GM23338 (cell line): ENCODE measurements around the gene ADIRF. TPM values are rescaled to one million over a fixed set of nuclear protein-coding genes. Genes with fewer than 3 reads are reported as not detected.

Experiments
- ATAC-seq: fragments of 200-7000 bp; cut with Tn5 transposase; 3 replicates; pipeline ENCODE4 v1.9.1; 2020
- DNase-seq: peaks from one replicate; pipeline ENCODE4 v3.0.0-alpha.2; 2015; ENCODE audit warnings: low spot score
- H2AFZ ChIP-seq: fragments of 200-600 bp; sonication (generic); 2 replicates; pipeline ENCODE4 v1.8.0; 2016; ENCODE audit warnings: antibody characterized with exemption, mild to moderate bottlenecking, moderate library complexity
- H3F3A ChIP-seq: fragments of 200-600 bp; sonication (generic); replicated peaks from 2 replicates; pipeline ENCODE4 v1.8.0; 2017; ENCODE audit warnings: antibody characterized with exemption, mixed run types, low read depth
- H3K27ac ChIP-seq: fragments of 200-600 bp; sonication (generic); 2 replicates; pipeline ENCODE4 v1.6.1; 2016; ENCODE audit warnings: low read depth
- H3K27me3 ChIP-seq: fragments of 200-600 bp; sonication (generic); 2 replicates; pipeline ENCODE4 v1.8.0; 2016; ENCODE audit warnings: mild to moderate bottlenecking, mixed run types, moderate library complexity; ENCODE audit not compliant: insufficient read depth
- H3K36me3 ChIP-seq: fragments of 200-600 bp; sonication (generic); 2 replicates; pipeline ENCODE4 v1.8.0; 2016; ENCODE audit warnings: mild to moderate bottlenecking; ENCODE audit not compliant: insufficient read depth
- H3K4me1 ChIP-seq: fragments of 200-600 bp; sonication (generic); 2 replicates; pipeline ENCODE4 v1.8.0; 2016; ENCODE audit warnings: mild to moderate bottlenecking, moderate library complexity; ENCODE audit not compliant: insufficient read depth
- H3K4me2 ChIP-seq: fragments of 200-600 bp; sonication (generic); 2 replicates; pipeline ENCODE4 v1.7.1; 2017; ENCODE audit warnings: mixed run types
- H3K4me3 ChIP-seq: fragments of 200-600 bp; sonication (generic); 2 replicates; pipeline ENCODE4 v1.6.1; 2016; ENCODE audit warnings: mixed run types
- H3K79me2 ChIP-seq: fragments of 200-600 bp; sonication (generic); replicated peaks from 2 replicates; pipeline ENCODE4 v1.8.0; 2017; ENCODE audit warnings: mild to moderate bottlenecking; ENCODE audit not compliant: insufficient read depth
- H3K9me2 ChIP-seq: fragments of 200-600 bp; sonication (generic); 2 replicates; pipeline ENCODE4 v1.8.0; 2017; ENCODE audit not compliant: insufficient read depth
- H4K20me1 ChIP-seq: fragments of 200-600 bp; sonication (generic); replicated peaks from 2 replicates; pipeline ENCODE4 v1.8.0; 2017; ENCODE audit warnings: mild to moderate bottlenecking; ENCODE audit not compliant: insufficient read depth
- H3K27ac Mint-ChIP-seq: 2 replicates; pipeline ENCODE4 v1.8.0; 2020; ENCODE audit warnings: inconsistent platforms, mild to moderate bottlenecking, moderate library complexity, mixed read lengths
- H3K27me3 Mint-ChIP-seq: 3 replicates; pipeline ENCODE4 v1.8.0; 2022; ENCODE audit warnings: low read depth, mild to moderate bottlenecking, moderate library complexity, mixed read lengths, inconsistent platforms; ENCODE audit not compliant: insufficient read depth, poor library complexity
- H3K36me3 Mint-ChIP-seq: 3 replicates; pipeline ENCODE4 v1.8.0; 2021; ENCODE audit warnings: low read depth, mild to moderate bottlenecking, inconsistent platforms, moderate library complexity, mixed read lengths
- H3K4me1 Mint-ChIP-seq: 3 replicates; pipeline ENCODE4 v1.8.0; 2020; ENCODE audit warnings: mild to moderate bottlenecking, inconsistent platforms, mixed read lengths
- H3K4me3 Mint-ChIP-seq: 3 replicates; pipeline ENCODE4 v1.8.0; 2021; ENCODE audit warnings: moderate library complexity, mild to moderate bottlenecking, inconsistent platforms, mixed read lengths
- H3K9me3 Mint-ChIP-seq: 3 replicates; pipeline ENCODE4 v1.8.0; 2020; ENCODE audit warnings: moderate library complexity, mild to moderate bottlenecking, inconsistent platforms, mixed read lengths
- CREB1 ChIP-seq: fragments of 250-450 bp; sonication (Bioruptor Pico); IDR thresholded peaks from 2 replicates; pipeline ENCODE4 v1.5.0; 2020; ENCODE audit warnings: low read depth, mild to moderate bottlenecking, moderate library complexity
- EZH2 ChIP-seq: fragments of 200-600 bp; sonication (generic); IDR thresholded peaks from one replicate; pipeline ENCODE4 v1.8.0; 2017; ENCODE audit warnings: antibody characterized with exemption, mild to moderate bottlenecking, low read depth; ENCODE audit not compliant: unreplicated experiment
- JUNB ChIP-seq: IDR thresholded peaks from one replicate; pipeline ENCODE4 v1.6.1; 2016; ENCODE audit warnings: antibody characterized with exemption; ENCODE audit not compliant: unreplicated experiment
- NANOG ChIP-seq: IDR thresholded peaks from 2 replicates; pipeline ENCODE4 v1.6.1; 2016; ENCODE audit warnings: antibody characterized with exemption, borderline replicate concordance
- POLR2AphosphoS5 ChIP-seq: IDR thresholded peaks from 2 replicates; pipeline ENCODE4 v1.6.1; 2016; ENCODE audit warnings: antibody characterized with exemption, low read depth
- STAT1 ChIP-seq: IDR thresholded peaks from one replicate; pipeline ENCODE4 v1.6.1; 2016; ENCODE audit warnings: antibody characterized with exemption; ENCODE audit not compliant: unreplicated experiment
- polyA plus RNA-seq: library from polyadenylated mRNA; unstranded; fragments of >200 nt; fragmentation: Nextera tagmentation; extraction: Ambion mirVana; gene quantifications from 2 replicates; pipeline ENCODE4 v1.2.1, GENCODE V29; 2016
- total RNA-seq: library from RNA; depleted of rRNA; stranded (reverse); fragments of >200 nt; shearing (Covaris generic); gene quantifications from 2 replicates; pipeline ENCODE4 v1.2.3, GENCODE V29; 2014
- TF ChIP-seq, protein P1 (sequence below): fragments of 250-450 bp; sonication (Bioruptor Pico); IDR thresholded peaks from 2 replicates; pipeline ENCODE4 v1.5.0; 2020; ENCODE audit warnings: mild to moderate bottlenecking, moderate library complexity
- TF ChIP-seq, protein P2 (sequence below), 2 experiments: fragments of 200-600 bp in 1 of 2; sonication (generic) in 1 of 2; conservative IDR thresholded peaks; 2 replicates each; pipeline versions ENCODE4 v1.5.1 to v1.6.1; 2016 to 2017; ENCODE audit warnings: antibody characterized with exemption in 2 of 2, low read depth in 2 of 2, mild to moderate bottlenecking in 2 of 2, moderate library complexity in 1 of 2
- TF ChIP-seq, protein P3 (sequence below): IDR thresholded peaks from one replicate; pipeline ENCODE4 v1.6.1; 2018; ENCODE audit warnings: antibody characterized with exemption; ENCODE audit not compliant: unreplicated experiment

Gene ADIRF
- total and polyA plus RNA-seq, 2 experiments from 2014 or later = 1.7 TPM; not detected in 1

DNA sequence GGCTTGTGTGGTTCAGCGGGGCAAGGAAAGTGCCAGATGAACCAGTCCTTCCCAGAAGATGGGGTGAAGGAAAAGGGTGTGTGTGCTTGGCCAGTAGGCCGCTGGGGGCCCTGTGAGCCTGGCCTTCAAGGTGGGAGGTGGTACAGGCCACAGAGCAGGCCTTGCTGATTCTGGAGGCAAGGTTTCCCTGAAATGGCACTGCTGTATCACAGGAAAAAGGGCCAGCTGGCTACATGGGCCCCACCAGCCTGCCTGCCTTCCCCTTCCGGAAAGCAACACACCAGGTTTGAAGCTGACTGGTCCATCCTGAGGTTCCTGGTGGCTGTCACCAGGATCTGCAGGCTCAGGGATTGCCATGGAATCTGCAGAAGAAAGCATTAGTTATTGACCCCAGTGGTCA lies 23.4 kb upstream of the ADIRF start:
- H3K79me2 ChIP-seq = no peaks in the 10 kb centered on the region
- H3K4me3 Mint-ChIP-seq = no peak overlapping the region
- no peaks in the 10 kb centered on the region for H3F3A ChIP-seq
- no peak overlapping the region for H3K4me2 ChIP-seq
- peaks cover 3% of the 10 kb centered on the region; the same call in 2 of the 3 replicates for H3K9me3 Mint-ChIP-seq
- H3K27me3 Mint-ChIP-seq = peaks cover 27% of the 10 kb centered on the region
- no peak for TF ChIP-seq STAT1
- TF ChIP-seq NANOG = no peak
- TF ChIP-seq, protein P1, sequence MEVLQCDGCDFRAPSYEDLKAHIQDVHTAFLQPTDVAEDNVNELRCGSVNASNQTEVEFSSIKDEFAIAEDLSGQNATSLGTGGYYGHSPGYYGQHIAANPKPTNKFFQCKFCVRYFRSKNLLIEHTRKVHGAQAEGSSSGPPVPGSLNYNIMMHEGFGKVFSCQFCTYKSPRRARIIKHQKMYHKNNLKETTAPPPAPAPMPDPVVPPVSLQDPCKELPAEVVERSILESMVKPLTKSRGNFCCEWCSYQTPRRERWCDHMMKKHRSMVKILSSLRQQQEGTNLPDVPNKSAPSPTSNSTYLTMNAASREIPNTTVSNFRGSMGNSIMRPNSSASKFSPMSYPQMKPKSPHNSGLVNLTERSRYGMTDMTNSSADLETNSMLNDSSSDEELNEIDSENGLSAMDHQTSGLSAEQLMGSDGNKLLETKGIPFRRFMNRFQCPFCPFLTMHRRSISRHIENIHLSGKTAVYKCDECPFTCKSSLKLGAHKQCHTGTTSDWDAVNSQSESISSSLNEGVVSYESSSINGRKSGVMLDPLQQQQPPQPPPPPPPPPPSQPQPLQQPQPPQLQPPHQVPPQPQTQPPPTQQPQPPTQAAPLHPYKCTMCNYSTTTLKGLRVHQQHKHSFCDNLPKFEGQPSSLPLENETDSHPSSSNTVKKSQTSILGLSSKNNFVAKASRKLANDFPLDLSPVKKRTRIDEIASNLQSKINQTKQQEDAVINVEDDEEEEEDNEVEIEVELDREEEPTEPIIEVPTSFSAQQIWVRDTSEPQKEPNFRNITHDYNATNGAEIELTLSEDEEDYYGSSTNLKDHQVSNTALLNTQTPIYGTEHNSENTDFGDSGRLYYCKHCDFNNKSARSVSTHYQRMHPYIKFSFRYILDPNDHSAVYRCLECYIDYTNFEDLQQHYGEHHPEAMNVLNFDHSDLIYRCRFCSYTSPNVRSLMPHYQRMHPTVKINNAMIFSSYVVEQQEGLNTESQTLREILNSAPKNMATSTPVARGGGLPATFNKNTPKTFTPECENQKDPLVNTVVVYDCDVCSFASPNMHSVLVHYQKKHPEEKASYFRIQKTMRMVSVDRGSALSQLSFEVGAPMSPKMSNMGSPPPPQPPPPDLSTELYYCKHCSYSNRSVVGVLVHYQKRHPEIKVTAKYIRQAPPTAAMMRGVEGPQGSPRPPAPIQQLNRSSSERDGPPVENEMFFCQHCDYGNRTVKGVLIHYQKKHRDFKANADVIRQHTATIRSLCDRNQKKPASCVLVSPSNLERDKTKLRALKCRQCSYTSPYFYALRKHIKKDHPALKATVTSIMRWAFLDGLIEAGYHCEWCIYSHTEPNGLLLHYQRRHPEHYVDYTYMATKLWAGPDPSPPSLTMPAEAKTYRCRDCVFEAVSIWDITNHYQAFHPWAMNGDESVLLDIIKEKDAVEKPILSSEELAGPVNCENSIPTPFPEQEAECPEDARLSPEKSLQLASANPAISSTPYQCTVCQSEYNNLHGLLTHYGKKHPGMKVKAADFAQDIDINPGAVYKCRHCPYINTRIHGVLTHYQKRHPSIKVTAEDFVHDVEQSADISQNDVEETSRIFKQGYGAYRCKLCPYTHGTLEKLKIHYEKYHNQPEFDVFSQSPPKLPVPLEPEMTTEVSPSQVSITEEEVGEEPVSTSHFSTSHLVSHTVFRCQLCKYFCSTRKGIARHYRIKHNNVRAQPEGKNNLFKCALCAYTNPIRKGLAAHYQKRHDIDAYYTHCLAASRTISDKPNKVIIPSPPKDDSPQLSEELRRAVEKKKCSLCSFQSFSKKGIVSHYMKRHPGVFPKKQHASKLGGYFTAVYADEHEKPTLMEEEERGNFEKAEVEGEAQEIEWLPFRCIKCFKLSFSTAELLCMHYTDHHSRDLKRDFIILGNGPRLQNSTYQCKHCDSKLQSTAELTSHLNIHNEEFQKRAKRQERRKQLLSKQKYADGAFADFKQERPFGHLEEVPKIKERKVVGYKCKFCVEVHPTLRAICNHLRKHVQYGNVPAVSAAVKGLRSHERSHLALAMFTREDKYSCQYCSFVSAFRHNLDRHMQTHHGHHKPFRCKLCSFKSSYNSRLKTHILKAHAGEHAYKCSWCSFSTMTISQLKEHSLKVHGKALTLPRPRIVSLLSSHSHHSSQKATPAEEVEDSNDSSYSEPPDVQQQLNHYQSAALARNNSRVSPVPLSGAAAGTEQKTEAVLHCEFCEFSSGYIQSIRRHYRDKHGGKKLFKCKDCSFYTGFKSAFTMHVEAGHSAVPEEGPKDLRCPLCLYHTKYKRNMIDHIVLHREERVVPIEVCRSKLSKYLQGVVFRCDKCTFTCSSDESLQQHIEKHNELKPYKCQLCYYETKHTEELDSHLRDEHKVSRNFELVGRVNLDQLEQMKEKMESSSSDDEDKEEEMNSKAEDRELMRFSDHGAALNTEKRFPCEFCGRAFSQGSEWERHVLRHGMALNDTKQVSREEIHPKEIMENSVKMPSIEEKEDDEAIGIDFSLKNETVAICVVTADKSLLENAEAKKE (CRISPR knock-in tag) = no peak
- H3K27ac ChIP-seq = no peak overlapping the region
- H3K27me3 ChIP-seq = peaks cover 8% of the 10 kb centered on the region; the same call in 1 of the 2 replicates
- no peak overlapping the region for H3K27ac Mint-ChIP-seq
- H3K36me3 ChIP-seq = no peaks in the 10 kb centered on the region
- H4K20me1 ChIP-seq = no peaks in the 10 kb centered on the region
- H3K36me3 Mint-ChIP-seq = 0 out of 3 replicates have a peak, but pooled peaks cover 5% of the 10 kb centered on the region
- ATAC-seq = no peak
- H3K9me2 ChIP-seq = no peaks in the 10 kb centered on the region
- no peak for DNase-seq
- H2AFZ ChIP-seq = no peak overlapping the region; the same call in 1 of the 2 replicates
- peaks cover 6% of the 10 kb centered on the region; the same call in 1 of the 2 replicates for H3K4me1 ChIP-seq
- no peak overlapping the region for H3K4me3 ChIP-seq
- H3K4me1 Mint-ChIP-seq = peaks cover 12% of the 10 kb centered on the region

DNA sequence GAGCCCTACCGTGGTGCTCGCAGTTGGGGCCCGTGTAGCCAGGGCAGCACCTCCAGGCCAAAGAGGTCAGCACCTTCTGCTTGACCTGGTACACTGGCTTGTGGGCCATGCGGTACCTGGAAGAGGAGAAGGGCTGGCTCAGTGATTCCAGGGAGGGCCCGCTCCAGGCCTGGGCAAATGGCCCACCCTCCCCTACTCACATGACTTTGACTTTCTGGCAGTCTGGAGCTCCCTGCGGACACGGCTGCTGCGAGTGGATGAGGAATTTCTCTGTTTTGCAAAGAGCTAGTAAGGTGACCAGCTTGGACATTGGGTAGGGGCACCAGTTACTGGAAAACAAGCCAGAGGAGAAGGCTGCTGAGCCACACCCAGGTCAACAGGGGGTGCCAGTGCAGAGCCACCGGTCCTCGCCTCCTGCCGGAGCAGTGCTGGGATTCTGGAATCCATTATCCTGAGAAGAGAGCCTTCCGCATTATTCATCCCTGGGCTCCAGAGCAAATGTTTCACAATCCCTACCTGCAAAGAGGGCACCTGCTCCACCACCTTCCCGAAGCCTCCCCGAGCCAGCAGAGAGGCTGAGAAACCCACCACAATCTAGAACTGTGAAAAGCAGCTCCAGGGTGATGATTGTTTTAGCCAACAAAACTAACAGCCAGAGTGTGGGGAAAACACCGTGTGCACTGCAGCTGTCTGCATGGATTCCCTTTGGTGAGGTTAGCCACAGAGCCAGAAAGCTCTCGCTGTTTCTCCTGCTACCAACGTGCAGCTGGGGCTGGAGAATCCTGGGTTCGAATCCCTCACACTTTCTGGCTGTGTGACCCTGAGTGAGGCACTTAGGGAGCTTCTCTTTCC lies 22.7 kb upstream of the ADIRF start:
- ATAC-seq (peak; percentile 84), DNase-seq (peak; percentile 89)
- Histone ChIP-seq H3K9me2 (no peaks in the 10 kb centered on the region), H3K79me2 (no peaks in the 10 kb centered on the region), H4K20me1 (no peaks in the 10 kb centered on the region), H3K4me3 (no peak overlapping the region), H2AFZ (peak overlapping the region; percentile 91), H3K4me1 (peaks cover 9% of the 10 kb centered on the region), H3K27me3 (peaks cover 8% of the 10 kb centered on the region; the same call in 1 of the 2 replicates), H3K4me2 (no peak overlapping the region), H3K36me3 (no peaks in the 10 kb centered on the region), H3F3A (no peaks in the 10 kb centered on the region), H3K27ac (no peak overlapping the region)
- peaks cover 7% of the 10 kb centered on the region; the same call in 2 of the 3 replicates for H3K36me3 Mint-ChIP-seq
- H3K9me3 Mint-ChIP-seq = peaks cover 5% of the 10 kb centered on the region
- no peak overlapping the region for H3K27ac Mint-ChIP-seq
- H3K4me3 Mint-ChIP-seq = no peak overlapping the region
- H3K27me3 Mint-ChIP-seq = peaks cover 23% of the 10 kb centered on the region
- TF ChIP-seq, protein P2, sequence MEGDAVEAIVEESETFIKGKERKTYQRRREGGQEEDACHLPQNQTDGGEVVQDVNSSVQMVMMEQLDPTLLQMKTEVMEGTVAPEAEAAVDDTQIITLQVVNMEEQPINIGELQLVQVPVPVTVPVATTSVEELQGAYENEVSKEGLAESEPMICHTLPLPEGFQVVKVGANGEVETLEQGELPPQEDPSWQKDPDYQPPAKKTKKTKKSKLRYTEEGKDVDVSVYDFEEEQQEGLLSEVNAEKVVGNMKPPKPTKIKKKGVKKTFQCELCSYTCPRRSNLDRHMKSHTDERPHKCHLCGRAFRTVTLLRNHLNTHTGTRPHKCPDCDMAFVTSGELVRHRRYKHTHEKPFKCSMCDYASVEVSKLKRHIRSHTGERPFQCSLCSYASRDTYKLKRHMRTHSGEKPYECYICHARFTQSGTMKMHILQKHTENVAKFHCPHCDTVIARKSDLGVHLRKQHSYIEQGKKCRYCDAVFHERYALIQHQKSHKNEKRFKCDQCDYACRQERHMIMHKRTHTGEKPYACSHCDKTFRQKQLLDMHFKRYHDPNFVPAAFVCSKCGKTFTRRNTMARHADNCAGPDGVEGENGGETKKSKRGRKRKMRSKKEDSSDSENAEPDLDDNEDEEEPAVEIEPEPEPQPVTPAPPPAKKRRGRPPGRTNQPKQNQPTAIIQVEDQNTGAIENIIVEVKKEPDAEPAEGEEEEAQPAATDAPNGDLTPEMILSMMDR (conservative IDR thresholded peaks at IDR 0.05; ENCODE audit: low read depth in 2 of 2) = peak; percentile 74 to 86
- no peak for TF ChIP-seq EZH2
- TF ChIP-seq POLR2AphosphoS5 = no peak
- no peak for TF ChIP-seq CREB1 (CRISPR knock-in tag)
- TF ChIP-seq, protein P3, sequence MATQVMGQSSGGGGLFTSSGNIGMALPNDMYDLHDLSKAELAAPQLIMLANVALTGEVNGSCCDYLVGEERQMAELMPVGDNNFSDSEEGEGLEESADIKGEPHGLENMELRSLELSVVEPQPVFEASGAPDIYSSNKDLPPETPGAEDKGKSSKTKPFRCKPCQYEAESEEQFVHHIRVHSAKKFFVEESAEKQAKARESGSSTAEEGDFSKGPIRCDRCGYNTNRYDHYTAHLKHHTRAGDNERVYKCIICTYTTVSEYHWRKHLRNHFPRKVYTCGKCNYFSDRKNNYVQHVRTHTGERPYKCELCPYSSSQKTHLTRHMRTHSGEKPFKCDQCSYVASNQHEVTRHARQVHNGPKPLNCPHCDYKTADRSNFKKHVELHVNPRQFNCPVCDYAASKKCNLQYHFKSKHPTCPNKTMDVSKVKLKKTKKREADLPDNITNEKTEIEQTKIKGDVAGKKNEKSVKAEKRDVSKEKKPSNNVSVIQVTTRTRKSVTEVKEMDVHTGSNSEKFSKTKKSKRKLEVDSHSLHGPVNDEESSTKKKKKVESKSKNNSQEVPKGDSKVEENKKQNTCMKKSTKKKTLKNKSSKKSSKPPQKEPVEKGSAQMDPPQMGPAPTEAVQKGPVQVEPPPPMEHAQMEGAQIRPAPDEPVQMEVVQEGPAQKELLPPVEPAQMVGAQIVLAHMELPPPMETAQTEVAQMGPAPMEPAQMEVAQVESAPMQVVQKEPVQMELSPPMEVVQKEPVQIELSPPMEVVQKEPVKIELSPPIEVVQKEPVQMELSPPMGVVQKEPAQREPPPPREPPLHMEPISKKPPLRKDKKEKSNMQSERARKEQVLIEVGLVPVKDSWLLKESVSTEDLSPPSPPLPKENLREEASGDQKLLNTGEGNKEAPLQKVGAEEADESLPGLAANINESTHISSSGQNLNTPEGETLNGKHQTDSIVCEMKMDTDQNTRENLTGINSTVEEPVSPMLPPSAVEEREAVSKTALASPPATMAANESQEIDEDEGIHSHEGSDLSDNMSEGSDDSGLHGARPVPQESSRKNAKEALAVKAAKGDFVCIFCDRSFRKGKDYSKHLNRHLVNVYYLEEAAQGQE = no peak
- TF ChIP-seq JUNB = no peak
- peaks cover 16% of the 10 kb centered on the region for H3K4me1 Mint-ChIP-seq
